Measurements from ENCODE around the gene MCUB.
"Not testable (repeated sequence)": the region's sequence is repeated elsewhere in the genome, so short reads cannot be mapped to it uniquely, and the experiment has no call there.

Gene MCUB

GRCh38 chr4:109672169-109672930, 112.3 kb downstream of the MCUB start:
- TF ChIP-seq Cebpa-rat (IDR thresholded peaks at IDR 0.05), result no peak
- H3K27me3 ChIP-seq, result no peaks in the 10 kb centered on the region
- no peak overlapping the region for H3K4me2 ChIP-seq
- H3K36me3 ChIP-seq, result peaks cover 6% of the 10 kb centered on the region; the same call in 1 of the 2 replicates
- H3K4me1 ChIP-seq, result no peaks in the 10 kb centered on the region
- H3K9me3 ChIP-seq, result peaks cover 17% of the 10 kb centered on the region
- no peak overlapping the region for H3K4me3 ChIP-seq
- no peak overlapping the region for H3K27ac ChIP-seq
- no peak overlapping the region for H3K9ac ChIP-seq
- no peaks in the 10 kb centered on the region for H4K20me1 ChIP-seq

- H3K27ac ChIP-seq, result no peak overlapping the region
- no peak overlapping the region for H3K4me2 ChIP-seq
- peaks cover 22% of the 10 kb centered on the region for H3K9me3 ChIP-seq
- no peaks in the 10 kb centered on the region for H3K27me3 ChIP-seq
- no peaks in the 10 kb centered on the region for H4K20me1 ChIP-seq
- peaks cover 7% of the 10 kb centered on the region for H3K36me3 ChIP-seq
- H3K4me1 ChIP-seq, result no peaks in the 10 kb centered on the region
- no peak for TF ChIP-seq Cebpa-rat (IDR thresholded peaks at IDR 0.05)
- no peak overlapping the region for H3K9ac ChIP-seq
- H3K4me3 ChIP-seq, result no peak overlapping the region
Measured at GRCh38 chr4:109673303-109673702, 113.3 kb downstream of the MCUB start.

GRCh38 chr4:109675181-109675580, 115.1 kb downstream of the MCUB start:
- Histone ChIP-seq H3K4me1 (no peaks in the 10 kb centered on the region), H3K9me3 (peaks cover 40% of the 10 kb centered on the region), H4K20me1 (no peaks in the 10 kb centered on the region), H3K4me2 (no peak overlapping the region), H3K4me3 (no peak overlapping the region), H3K27me3 (no peaks in the 10 kb centered on the region), H3K9ac (no peak overlapping the region), H3K36me3 (peaks cover 15% of the 10 kb centered on the region), H3K27ac (no peak overlapping the region)
- no peak for TF ChIP-seq Cebpa-rat (IDR thresholded peaks at IDR 0.05)

GRCh38 chr4:109675843-109676242, 115.8 kb downstream of the MCUB start:
- Histone ChIP-seq H3K9me3 (peaks cover 37% of the 10 kb centered on the region), H3K4me2 (no peak overlapping the region), H3K4me3 (no peak overlapping the region), H3K9ac (no peak overlapping the region), H3K27ac (no peak overlapping the region), H3K4me1 (no peaks in the 10 kb centered on the region), H4K20me1 (no peaks in the 10 kb centered on the region), H3K27me3 (no peaks in the 10 kb centered on the region), H3K36me3 (peaks cover 9% of the 10 kb centered on the region)
- TF ChIP-seq Cebpa-rat (IDR thresholded peaks at IDR 0.05), result no peak

GRCh38 chr4:109676886-109677285, 116.8 kb downstream of the MCUB start:
- no peaks in the 10 kb centered on the region for H3K27me3 ChIP-seq
- peaks cover 14% of the 10 kb centered on the region for H3K36me3 ChIP-seq
- no peak overlapping the region for H3K27ac ChIP-seq
- no peaks in the 10 kb centered on the region for H4K20me1 ChIP-seq
- no peak overlapping the region for H3K9ac ChIP-seq
- peaks cover 28% of the 10 kb centered on the region for H3K9me3 ChIP-seq
- no peak overlapping the region for H3K4me2 ChIP-seq
- no peaks in the 10 kb centered on the region for H3K4me1 ChIP-seq
- TF ChIP-seq Cebpa-rat (IDR thresholded peaks at IDR 0.05), result no peak
- no peak overlapping the region for H3K4me3 ChIP-seq

DNA sequence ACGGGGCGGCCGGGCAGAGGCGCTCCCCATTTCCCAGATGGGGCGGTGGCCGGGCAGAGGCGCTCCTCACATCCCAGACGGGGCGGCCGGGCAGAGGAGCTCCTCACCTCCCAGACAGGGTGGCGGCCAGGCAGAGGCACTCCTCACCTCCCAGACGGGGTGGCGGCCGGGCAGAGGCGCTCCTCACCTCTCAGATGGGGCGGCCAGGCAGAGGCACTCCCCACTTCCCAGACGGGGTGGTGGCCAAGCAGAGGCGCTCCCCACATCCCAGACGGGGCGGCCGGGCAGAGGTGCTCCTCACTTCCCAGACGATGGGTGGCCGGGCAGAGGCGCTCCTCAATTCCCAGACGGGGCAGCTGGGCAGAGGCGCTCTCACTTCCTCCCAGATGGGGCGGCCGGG, 118.4 kb downstream of the MCUB start:
- peaks cover 28% of the 10 kb centered on the region for H3K9me3 ChIP-seq
- H4K20me1 ChIP-seq, H3K4me1 ChIP-seq, H3K9ac ChIP-seq, H3K27ac ChIP-seq, H3K4me2 ChIP-seq, H3K27me3 ChIP-seq: not testable (repeated sequence)
- peaks cover 14% of the 10 kb centered on the region for H3K36me3 ChIP-seq
- 0 out of 2 replicates have a peak overlapping the region, but pooled peaks have one; percentile 18 for H3K4me3 ChIP-seq

GRCh38 chr4:109678925-109679324, 118.9 kb downstream of the MCUB start:
- Histone ChIP-seq H3K36me3 (peaks cover 14% of the 10 kb centered on the region), H3K4me3 (0 out of 2 replicates have a peak overlapping the region, but pooled peaks have one; percentile 18), H3K9me3 (peaks cover 28% of the 10 kb centered on the region)
- H3K4me1 ChIP-seq, H3K27ac ChIP-seq, H3K4me2 ChIP-seq, H3K9ac ChIP-seq, H3K27me3 ChIP-seq, H4K20me1 ChIP-seq: not testable (repeated sequence)

DNA sequence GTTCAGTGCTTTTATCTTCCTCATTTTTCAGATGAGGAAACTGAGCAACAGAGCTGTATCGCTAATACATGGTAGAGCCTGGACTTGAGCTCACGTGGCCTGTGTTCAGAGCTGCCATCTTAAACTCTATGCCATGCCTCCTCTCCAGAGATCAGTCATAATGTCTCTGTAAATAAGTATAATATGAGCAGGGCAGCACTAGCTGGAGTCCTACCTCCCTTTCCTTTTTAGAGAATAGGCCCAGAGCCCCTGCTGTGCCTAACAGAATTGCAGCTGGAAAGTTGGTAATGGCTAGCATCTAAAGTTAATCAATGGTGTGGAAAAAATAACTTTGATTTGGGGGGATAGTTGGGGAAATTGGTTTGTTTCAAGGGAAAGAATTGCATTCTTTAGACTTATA, 122.8 kb downstream of the MCUB start:
- TF ChIP-seq Cebpa-rat (IDR thresholded peaks at IDR 0.05), result no peak
- Histone ChIP-seq H4K20me1 (no peaks in the 10 kb centered on the region), H3K36me3 (peaks cover 28% of the 10 kb centered on the region), H3K9ac (no peak overlapping the region), H3K27ac (no peak overlapping the region), H3K4me1 (no peaks in the 10 kb centered on the region), H3K4me3 (no peak overlapping the region), H3K9me3 (peaks cover 25% of the 10 kb centered on the region), H3K4me2 (no peak overlapping the region), H3K27me3 (no peaks in the 10 kb centered on the region)

- no peak overlapping the region for H3K27ac ChIP-seq
- H3K9me3 ChIP-seq, result peaks cover 18% of the 10 kb centered on the region
- H3K4me1 ChIP-seq, result no peaks in the 10 kb centered on the region
- H4K20me1 ChIP-seq, result no peaks in the 10 kb centered on the region
- H3K36me3 ChIP-seq, result peaks cover 23% of the 10 kb centered on the region
- no peak overlapping the region for H3K4me2 ChIP-seq
- H3K9ac ChIP-seq, result no peak overlapping the region
- H3K27me3 ChIP-seq, result no peaks in the 10 kb centered on the region
- H3K4me3 ChIP-seq, result no peak overlapping the region
- no peak for TF ChIP-seq Cebpa-rat (IDR thresholded peaks at IDR 0.05)
Measured at GRCh38 chr4:109683621-109684253, 123.7 kb downstream of the MCUB start.

DNA sequence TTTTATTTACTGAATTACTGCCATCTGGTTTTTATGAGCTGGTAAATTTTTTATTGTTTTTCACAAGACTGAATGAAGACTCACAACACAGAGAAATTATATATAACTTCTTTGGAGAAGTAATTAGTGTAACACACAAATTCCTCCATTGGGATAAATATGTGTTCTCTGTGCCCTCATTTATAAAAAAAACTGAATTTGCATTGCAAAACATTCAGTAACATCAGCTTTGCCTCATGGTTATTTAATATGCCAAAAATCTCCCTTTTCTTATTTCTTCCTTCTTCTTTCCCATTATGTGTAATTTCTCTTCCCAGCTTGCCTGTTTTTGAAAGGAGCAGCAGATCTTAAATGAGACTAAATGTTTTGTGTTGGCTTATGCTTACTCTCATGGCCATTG, 124.7 kb downstream of the MCUB start:
- no peak for TF ChIP-seq Cebpa-rat (IDR thresholded peaks at IDR 0.05)
- Histone ChIP-seq H3K27ac (no peak overlapping the region), H3K4me2 (no peak overlapping the region), H3K9ac (no peak overlapping the region), H3K4me1 (no peaks in the 10 kb centered on the region), H3K9me3 (peaks cover 8% of the 10 kb centered on the region), H3K36me3 (peaks cover 27% of the 10 kb centered on the region), H3K4me3 (no peak overlapping the region), H4K20me1 (no peaks in the 10 kb centered on the region), H3K27me3 (no peaks in the 10 kb centered on the region)
